HG02623 (cell line): ENCODE measurements around the gene MBNL1.
A peak's percentile ranks its signal among the peaks of the same experiment; 100 is the strongest.
"Not testable (repeated sequence)": the region's sequence is repeated elsewhere in the genome, so short reads cannot be mapped to it uniquely, and the experiment has no call there.

Source experiments
- ATAC-seq: cut with Tn5 transposase; IDR thresholded peaks from one replicate; pipeline ENCODE4 v1.9.1; 2021; ENCODE audit warnings: moderate library complexity; ENCODE audit not compliant: unreplicated experiment

Gene MBNL1

GRCh38 chr3:152345233-152345632 lies 76.5 kb downstream of the MBNL1 start:
- no peak for ATAC-seq

DNA sequence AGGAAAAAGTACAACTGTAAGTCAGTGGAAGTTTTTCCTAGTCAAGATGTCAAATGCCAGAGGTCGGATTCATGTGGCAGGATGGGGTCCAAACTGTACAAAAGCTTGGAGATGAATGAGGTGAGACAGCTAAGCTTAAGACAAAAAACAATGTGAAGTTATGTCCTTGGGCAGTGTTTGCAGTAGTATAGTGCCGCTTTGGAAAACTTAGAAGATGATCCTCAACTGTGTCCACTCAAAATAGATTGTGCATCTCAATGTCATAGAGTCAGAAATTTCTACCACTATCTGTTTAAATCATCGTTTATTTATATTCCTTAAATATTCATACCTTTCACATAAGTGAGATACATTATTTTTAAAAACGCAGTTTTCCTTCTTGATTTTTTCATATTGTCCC lies 77.3 kb downstream of the MBNL1 start:
- ATAC-seq: no peak

GRCh38 chr3:152346740-152347139 lies 78.0 kb downstream of the MBNL1 start:
- ATAC-seq: no peak

DNA sequence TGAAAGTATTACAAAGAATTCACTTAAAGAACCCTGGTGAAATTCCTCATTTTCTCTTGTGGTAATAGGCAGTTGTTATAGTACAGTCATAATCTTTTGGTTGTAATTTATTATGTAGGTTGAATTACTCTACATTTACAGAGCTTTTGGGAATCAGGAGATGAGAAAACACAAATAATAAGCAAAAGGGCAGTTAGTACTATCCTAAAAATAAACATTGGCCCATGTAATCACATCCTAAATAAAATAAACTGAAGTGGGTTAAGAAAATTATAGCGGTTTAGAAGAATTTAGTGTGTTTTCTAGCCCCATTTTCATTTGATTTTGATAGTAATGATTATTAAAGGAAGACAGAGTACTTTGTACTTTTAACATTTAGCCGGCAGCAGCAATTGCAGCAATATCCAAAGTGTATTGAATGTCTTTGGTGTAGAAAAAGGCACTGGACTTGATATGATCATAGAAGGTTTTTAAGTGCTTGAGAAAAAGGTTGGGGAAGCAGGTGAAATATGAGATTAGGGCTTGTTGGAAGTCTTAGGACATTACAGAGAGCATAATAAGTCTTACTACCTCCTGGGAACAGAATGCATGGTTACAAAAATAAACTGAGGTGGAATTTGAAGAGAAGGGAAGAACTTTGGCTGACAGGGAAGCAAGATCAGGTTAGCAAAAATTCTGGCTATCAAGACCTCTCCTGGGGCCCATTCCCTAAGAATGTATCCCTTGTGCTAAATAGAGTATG lies 79.9 kb downstream of the MBNL1 start:
- no peak for ATAC-seq

DNA sequence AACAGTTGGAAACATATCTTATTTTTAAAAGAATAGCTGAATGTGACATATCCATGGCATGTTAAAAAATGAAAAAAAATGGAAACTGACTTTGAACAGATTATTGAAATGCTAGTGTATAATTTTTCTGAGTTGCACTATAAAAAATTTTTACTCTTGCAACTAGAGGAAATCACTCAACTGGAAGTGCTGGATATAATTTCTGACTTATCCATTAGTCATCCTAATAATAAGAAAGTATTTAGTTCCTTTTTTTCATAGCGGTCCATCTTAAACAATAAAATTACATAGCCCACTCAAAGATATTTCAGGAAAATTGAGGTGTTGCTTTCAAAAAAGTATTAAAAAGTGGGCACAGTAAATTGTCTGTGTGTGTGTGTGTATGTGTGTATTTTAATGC lies 80.7 kb downstream of the MBNL1 start:
- no peak for ATAC-seq

- ATAC-seq: no peak
These were observed 81.4 kb downstream of the MBNL1 start for GRCh38 chr3:152350139-152350538.

DNA sequence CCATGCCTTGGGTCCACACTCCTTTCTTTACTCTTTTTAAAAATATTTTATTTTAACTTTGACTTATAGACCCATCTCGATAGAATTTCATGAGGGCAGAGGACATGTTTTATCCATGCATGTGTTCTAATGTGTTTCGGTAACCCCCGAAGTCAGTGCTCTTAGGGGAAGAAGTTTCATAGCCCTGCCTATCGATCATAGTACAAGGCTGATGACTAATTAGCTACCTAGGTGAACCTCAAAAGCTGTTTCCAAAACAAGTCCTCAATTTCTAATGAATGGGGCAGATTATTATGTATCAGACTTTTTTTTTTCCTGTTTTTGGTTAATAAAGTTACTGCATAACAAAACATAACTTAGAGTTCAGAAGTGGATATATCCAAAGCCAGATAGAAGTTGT lies 82.0 kb downstream of the MBNL1 start:
- no peak for ATAC-seq

DNA sequence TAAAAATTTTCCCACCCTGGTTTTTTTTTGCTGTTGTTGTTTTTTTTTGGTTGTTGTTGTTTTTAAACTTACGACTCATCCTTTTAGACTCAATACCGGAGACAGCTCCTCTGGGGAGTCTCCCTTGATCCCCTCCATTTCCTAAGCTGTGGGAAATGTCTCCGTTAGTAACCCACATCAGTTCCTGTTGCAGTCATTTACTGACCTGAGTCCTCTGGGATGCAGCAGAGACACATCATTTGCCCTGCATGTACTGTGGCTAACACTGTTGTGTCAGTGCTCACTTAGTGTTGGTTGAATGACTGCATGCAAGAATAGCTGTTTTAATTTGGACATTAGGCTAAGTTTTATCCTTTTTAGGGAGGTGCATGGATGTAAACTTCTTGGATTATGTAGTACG lies 83.8 kb downstream of the MBNL1 start:
- no peak for ATAC-seq

DNA sequence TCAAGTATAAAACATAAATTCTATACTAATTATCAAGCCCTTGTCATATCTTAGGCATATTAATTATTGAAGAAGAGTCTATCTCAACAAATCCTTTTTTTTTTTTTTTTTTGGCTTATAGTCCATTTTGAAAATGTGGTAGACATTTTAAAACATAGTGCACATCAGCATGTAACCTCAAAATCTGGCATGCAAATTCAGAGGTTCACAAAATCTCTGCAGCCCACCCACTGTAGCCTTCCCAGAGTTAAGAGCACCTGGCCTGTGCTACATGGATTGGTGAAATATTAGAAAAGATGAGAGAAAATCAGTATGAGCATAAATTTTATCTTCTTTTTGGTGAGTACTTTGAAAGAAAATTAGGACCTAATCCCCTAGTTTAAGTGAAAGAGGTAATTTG lies 84.8 kb downstream of the MBNL1 start:
- ATAC-seq: no peak

- ATAC-seq: no peak
These were observed 87.3 kb downstream of the MBNL1 start for GRCh38 chr3:152355744-152356665.

GRCh38 chr3:152356870-152357276 lies 88.1 kb downstream of the MBNL1 start:
- ATAC-seq: peak; percentile 59

- ATAC-seq: no peak
These were observed 88.9 kb downstream of the MBNL1 start for GRCh38 chr3:152357587-152357986.

- no peak for ATAC-seq
These were observed 90.9 kb downstream of the MBNL1 start for GRCh38 chr3:152359385-152360248.

DNA sequence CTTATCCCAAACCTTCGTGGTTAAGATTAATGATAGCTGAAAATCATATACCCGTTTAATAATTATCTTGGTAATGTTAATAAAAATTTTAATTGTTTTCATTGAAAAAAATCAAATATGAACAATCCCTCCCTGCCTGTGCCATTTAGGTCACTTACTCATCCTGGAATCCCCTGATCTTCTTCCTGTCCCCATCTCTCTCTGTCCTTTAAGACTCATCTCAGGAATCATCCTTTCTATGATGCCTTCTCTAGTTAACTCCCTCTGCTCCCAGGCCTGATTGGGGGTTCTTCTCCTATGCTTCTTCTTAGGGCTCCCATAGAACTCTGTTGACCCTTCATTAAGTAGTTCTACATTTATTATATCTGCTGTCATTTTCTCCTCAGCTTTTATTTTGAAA lies 91.6 kb downstream of the MBNL1 start:
- no peak for ATAC-seq

DNA sequence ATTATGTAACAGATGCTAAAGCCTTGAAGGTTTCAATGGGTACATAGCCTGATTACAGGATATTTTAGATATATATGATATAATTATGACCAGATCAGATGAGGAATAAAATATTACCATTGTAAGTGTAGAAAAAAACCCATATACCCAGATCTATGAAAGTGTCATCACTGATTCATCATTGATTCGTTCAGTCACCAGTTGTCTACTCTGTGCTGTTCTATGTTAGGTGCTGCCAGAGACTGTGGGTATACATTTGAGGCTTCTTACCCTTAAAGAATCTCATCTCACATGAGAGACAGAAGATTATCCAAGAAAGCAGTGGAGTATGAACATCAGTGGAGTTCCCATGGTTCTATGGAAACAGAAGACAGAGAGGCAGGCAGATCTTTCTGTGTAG lies 92.2 kb downstream of the MBNL1 start:
- no peak for ATAC-seq

- no peak for ATAC-seq
These were observed 93.4 kb downstream of the MBNL1 start for GRCh38 chr3:152362086-152362485.

GRCh38 chr3:152364237-152364636 lies 95.5 kb downstream of the MBNL1 start:
- no peak for ATAC-seq

DNA sequence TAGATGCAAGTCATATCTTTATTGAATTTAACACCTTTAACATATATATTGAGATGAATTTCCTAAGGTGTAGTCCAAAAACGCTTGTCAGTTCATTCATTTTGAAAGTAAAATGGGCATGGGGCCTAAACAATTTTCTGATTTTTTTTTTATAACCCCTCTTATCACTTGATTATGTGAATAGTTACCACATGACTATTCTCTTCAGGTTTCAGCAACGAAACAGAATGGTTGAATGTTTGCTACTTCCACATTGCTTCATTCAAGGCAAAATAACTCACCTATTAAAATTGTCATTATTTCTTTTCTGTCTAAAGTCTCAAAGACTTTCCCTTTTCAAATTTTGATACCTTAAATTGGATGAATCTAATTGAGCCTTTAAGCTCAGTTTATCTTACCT lies 96.4 kb downstream of the MBNL1 start:
- ATAC-seq: no peak

GRCh38 chr3:152365766-152366593 lies 97.3 kb downstream of the MBNL1 start:
- ATAC-seq: no peak

DNA sequence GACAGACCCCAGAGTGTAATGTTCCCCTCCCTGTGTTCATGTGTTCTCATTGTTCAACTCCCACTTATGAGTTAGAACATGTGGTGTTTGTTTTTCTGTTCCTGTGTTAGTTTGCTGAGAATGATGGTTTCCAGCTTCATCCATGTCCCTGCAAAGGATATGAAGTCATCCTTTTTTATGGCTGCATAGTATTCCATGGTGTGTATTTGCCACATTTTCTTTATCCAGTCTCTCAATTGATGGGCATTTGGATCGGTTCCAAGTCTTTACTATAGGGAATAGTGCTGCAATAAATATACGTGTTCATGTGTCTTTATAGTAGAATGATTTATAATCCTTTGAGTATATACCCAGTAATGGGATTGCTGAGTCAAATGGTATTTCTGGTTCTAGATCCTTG lies 98.5 kb downstream of the MBNL1 start:
- ATAC-seq: not testable (repeated sequence)
